Ishikawa (cell line): ENCODE results near the gene MMP11.

ENCODE experiments used
- CEBPB ChIP-seq: IDR thresholded peaks from 2 replicates; pipeline ENCODE4 v1.6.1; 2012
- CREB1 ChIP-seq: IDR thresholded peaks from 2 replicates; pipeline ENCODE4 v1.6.1; 2012; ENCODE audit warnings: low read depth
- EGR1 ChIP-seq: IDR thresholded peaks from 2 replicates; pipeline ENCODE4 v1.6.1; 2012
- EP300 ChIP-seq: IDR thresholded peaks from 2 replicates; pipeline ENCODE4 v1.6.1; 2012; ENCODE audit warnings: borderline replicate concordance
- FOXM1 ChIP-seq: IDR thresholded peaks from 2 replicates; pipeline ENCODE4 v1.6.1; 2012; ENCODE audit warnings: low read depth, borderline replicate concordance
- MAX ChIP-seq: IDR thresholded peaks from 2 replicates; pipeline ENCODE4 v1.6.1; 2012
- NFIC ChIP-seq: IDR thresholded peaks from 2 replicates; pipeline ENCODE4 v1.6.1; 2012
- RAD21 ChIP-seq: IDR thresholded peaks from 2 replicates; pipeline ENCODE4 v1.6.1; 2012; ENCODE audit warnings: low read depth
- REST ChIP-seq: IDR thresholded peaks from 2 replicates; pipeline ENCODE4 v1.6.1; 2012; ENCODE audit warnings: low read depth, mild to moderate bottlenecking
- TAF1 ChIP-seq: IDR thresholded peaks from 2 replicates; pipeline ENCODE4 v1.6.1; 2012; ENCODE audit warnings: low read depth, mild to moderate bottlenecking
- TEAD4 ChIP-seq: IDR thresholded peaks from 2 replicates; pipeline ENCODE4 v1.6.1; 2012
- YY1 ChIP-seq: IDR thresholded peaks from 2 replicates; pipeline ENCODE4 v1.6.1; 2012; ENCODE audit warnings: low read depth
- ZBTB7A ChIP-seq: IDR thresholded peaks from 2 replicates; pipeline ENCODE4 v1.6.1; 2012; ENCODE audit warnings: low read depth
- TF ChIP-seq, protein P1 (sequence below): IDR thresholded peaks from 2 replicates; pipeline ENCODE4 v1.6.1; 2012

The MMP11 gene

DNA sequence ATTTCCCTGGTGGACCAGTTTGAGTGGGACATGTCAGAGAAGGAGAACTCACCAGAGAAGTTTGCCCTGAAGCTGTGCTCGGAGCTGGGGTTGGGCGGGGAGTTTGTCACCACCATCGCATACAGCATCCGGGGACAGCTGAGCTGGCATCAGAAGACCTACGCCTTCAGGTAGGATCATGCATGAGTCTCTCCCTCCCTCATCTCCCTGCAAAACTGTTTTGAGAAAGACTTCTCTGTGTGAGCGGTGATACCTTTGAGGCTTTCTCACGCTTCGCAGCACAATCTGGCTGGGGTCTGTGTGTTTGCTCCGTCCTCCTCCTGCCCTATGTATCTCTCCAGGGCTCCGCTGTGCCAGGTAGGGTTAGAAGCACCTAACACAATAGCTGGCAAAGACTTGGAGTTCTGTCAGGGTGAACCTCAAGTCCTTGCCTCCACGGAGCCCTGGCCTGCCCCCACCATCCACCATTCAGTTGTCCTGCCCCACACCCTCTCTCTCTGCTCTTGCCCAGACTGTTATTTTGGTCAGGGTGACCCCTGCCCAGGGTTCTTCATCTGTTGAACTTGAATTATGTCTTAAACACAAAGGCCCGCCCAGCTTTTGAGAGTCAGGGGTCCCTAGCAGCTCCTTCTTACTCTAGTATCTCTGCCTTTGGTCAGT, 52.7 kb downstream of the MMP11 start:
- TF ChIP-seq CEBPB (no peak), EP300 (no peak), REST (no peak), MAX (no peak), EGR1 (no peak), TAF1 (no peak), NFIC (no peak), ZBTB7A (no peak)
- TF ChIP-seq, protein P1, sequence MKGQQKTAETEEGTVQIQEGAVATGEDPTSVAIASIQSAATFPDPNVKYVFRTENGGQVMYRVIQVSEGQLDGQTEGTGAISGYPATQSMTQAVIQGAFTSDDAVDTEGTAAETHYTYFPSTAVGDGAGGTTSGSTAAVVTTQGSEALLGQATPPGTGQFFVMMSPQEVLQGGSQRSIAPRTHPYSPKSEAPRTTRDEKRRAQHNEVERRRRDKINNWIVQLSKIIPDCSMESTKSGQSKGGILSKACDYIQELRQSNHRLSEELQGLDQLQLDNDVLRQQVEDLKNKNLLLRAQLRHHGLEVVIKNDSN = no peak

DNA sequence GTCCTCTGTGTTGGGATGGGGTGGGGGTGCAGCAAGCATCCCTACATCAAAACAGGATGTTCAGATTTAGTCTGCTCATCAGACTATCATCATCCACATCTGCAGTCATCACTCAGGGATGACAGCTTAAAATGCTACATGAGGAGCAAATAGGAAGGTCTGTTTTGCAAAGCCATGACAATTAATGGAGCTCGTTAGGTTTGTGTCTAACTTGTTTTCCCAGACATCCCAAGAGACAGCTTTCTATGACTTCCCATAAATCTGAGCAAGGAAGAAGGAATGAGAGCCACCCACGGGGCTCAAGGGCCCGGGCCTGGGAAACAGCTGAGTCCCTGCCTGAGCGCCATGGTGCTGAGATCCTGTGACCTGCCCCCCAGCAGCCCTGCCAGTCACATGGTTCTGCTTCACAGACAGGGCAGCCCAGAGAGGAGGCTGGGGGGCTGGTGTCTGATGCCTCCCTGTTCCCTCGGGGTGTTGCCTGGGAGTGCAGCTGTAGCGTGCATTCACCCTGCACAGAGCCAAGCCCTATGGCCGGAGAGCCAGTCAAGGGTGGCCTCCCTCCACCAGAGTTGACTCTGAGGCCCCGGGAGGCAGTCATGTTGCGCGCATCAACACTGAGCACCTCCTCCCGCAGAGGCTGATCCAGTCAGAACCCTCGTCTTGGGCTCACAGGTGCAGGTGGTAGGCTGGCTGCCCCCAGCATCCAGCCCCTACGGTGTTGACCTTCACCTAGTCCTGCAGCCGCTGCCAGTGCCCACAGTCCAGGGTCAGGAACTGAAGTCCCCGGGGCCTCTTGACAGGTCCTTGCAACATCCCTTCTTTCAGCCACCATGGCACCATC, 54.1 kb downstream of the MMP11 start:
- TF ChIP-seq TEAD4 (no peak), YY1 (no peak), ZBTB7A (no peak), CREB1 (no peak), EGR1 (no peak), MAX (no peak)
- TF ChIP-seq, protein P1 = no peak

- TF ChIP-seq, protein P1 = no peak
- TF ChIP-seq TAF1 (no peak), REST (no peak), TEAD4 (no peak), CEBPB (no peak), CREB1 (no peak), RAD21 (no peak), FOXM1 (no peak), YY1 (no peak), MAX (no peak)
These were observed 54.8 kb downstream of the MMP11 start for GRCh38 chr22:23827351-23827995.

DNA sequence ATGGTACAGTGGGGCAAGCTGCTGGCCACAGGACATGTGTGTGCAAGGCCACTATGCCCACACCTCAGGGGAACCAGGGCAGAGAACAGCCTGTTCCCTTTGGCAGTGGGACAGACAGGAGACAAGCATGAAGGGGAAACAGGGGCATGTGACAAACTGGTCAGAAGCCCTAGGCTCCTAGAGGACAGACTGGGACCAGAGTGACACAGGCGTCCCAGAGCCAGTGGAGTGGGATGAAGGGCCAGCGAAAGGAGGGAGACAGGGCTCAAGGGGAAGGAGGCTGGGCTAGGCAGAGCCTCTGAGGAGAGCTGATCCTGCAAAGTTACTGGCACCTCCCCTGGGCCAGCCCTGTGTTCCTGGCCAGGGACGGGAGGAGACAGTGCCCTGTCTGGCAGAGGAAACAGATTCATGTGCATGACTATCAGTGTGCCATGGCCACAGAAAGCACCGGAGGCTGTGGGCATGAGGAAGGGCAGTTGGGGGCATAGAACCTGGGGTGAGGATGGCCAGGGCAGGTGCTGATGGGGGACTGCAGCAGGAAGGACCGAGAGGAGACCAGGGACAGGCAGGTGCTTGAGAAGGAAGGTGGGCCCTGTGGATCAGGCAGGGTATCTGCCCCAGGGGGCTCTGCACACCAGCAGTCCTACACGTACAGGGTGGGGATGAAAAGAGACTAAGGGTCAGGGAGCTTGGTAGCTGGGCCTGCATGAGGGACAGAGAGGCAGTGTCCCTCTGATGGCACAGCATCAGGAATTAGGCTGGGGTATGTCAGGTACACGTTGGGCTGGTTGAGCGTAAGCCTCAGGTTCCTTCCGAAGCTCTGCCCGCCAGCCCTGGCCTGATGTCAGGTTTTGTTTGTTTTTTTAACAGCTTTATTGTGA, 56.4 kb downstream of the MMP11 start:
- TF ChIP-seq REST = no peak
- TF ChIP-seq NFIC = no peak
- no peak for TF ChIP-seq ZBTB7A
- TF ChIP-seq EGR1 = no peak
- no peak for TF ChIP-seq YY1
- TF ChIP-seq CEBPB = no peak
- no peak for TF ChIP-seq MAX
- TF ChIP-seq TAF1 = no peak
- no peak for TF ChIP-seq CREB1
- TF ChIP-seq FOXM1 = no peak
- TF ChIP-seq TEAD4 = no peak
- TF ChIP-seq EP300 = no peak
